OCI-LY3 (cell line): ENCODE data around the gene EPM2A.

Source experiments
- H2AFZ ChIP-seq: fragments of 200-600, 300-600 bp; shearing (Covaris generic); 2 replicates; pipeline ENCODE4 v1.6.0; 2014; ENCODE audit warnings: antibody characterized with exemption, low read depth, low read length
- H3K27ac ChIP-seq: fragments of 200-600, 300-600 bp; sonication (generic); 2 replicates; pipeline ENCODE4 v1.5.1; 2014; ENCODE audit warnings: mild to moderate bottlenecking, low read length, moderate library complexity, mixed read lengths
- H3K27me3 ChIP-seq: fragments of 200-600, 300-600 bp; sonication (generic); 2 replicates; pipeline ENCODE4 v1.6.1; 2014; ENCODE audit warnings: low read depth, low read length, mixed read lengths
- H3K36me3 ChIP-seq: fragments of 200-600, 300-600 bp; sonication (generic); replicated peaks from 2 replicates; pipeline ENCODE3; 2014; ENCODE audit warnings: low read depth, low read length, mixed read lengths
- H3K4me1 ChIP-seq: fragments of 300-600, 200-600 bp; sonication (generic); 2 replicates; pipeline ENCODE4 v1.6.1; 2014; ENCODE audit warnings: low read length, mixed read lengths
- H3K4me2 ChIP-seq: fragments of 200-600, 300-600 bp; sonication (generic); 2 replicates; pipeline ENCODE4 v1.6.1; 2014; ENCODE audit warnings: low read length, mixed read lengths
- H3K4me3 ChIP-seq: fragments of 300-600, 200-600 bp; sonication (generic); 2 replicates; pipeline ENCODE4 v1.5.1; 2014; ENCODE audit warnings: antibody characterized with exemption, mild to moderate bottlenecking, low read length, moderate library complexity
- H3K79me2 ChIP-seq: fragments of 300-600, 200-600 bp; shearing (Covaris generic); 2 replicates; pipeline ENCODE4 v1.6.1; 2014; ENCODE audit warnings: mild to moderate bottlenecking, low read length, mixed read lengths
- H3K9ac ChIP-seq: fragments of 300-600, 200-600 bp; shearing (Covaris generic); 2 replicates; pipeline ENCODE4 v1.6.0; 2014; ENCODE audit warnings: mild to moderate bottlenecking, low read length, moderate library complexity
- H3K9me3 ChIP-seq: fragments of 200-600, 300-600 bp; shearing (Covaris generic); 2 replicates; pipeline ENCODE4 v1.6.1; 2014; ENCODE audit warnings: low read length, mixed read lengths; ENCODE audit not compliant: insufficient read depth
- H4K20me1 ChIP-seq: fragments of 200-600, 300-600 bp; sonication (generic); 2 replicates; pipeline ENCODE4 v1.6.1; 2016; ENCODE audit warnings: low read length, mixed read lengths; ENCODE audit not compliant: insufficient read depth
- CTCF ChIP-seq: fragments of 200-600, 300-600 bp; sonication (generic); IDR thresholded peaks from 2 replicates; pipeline ENCODE4 v1.5.1; 2014; ENCODE audit warnings: antibody characterized with exemption, low read length, low read depth
- EZH2phosphoT487 ChIP-seq: fragments of 200-600 bp; shearing (Covaris generic); IDR thresholded peaks from 2 replicates; pipeline ENCODE4 v1.6.1; 2018; ENCODE audit warnings: antibody characterized with exemption, mixed run types, low read depth

Gene EPM2A

GRCh38 chr6:145656128-145656527 lies 79.2 kb downstream of the EPM2A start:
- Histone ChIP-seq H3K4me2 (peak overlapping the region; percentile 9; the same call in 1 of the 2 replicates), H3K79me2 (no peaks in the 10 kb centered on the region), H3K36me3 (no peaks in the 10 kb centered on the region), H3K4me3 (no peak overlapping the region), H3K27ac (no peak overlapping the region), H2AFZ (no peak overlapping the region), H4K20me1 (no peaks in the 10 kb centered on the region), H3K9me3 (no peaks in the 10 kb centered on the region), H3K9ac (no peak overlapping the region), H3K4me1 (peaks cover 16% of the 10 kb centered on the region), H3K27me3 (no peaks in the 10 kb centered on the region)
- TF ChIP-seq CTCF: peak; percentile 15; the same call in 1 of the 2 replicates
- TF ChIP-seq EZH2phosphoT487: no peak

DNA sequence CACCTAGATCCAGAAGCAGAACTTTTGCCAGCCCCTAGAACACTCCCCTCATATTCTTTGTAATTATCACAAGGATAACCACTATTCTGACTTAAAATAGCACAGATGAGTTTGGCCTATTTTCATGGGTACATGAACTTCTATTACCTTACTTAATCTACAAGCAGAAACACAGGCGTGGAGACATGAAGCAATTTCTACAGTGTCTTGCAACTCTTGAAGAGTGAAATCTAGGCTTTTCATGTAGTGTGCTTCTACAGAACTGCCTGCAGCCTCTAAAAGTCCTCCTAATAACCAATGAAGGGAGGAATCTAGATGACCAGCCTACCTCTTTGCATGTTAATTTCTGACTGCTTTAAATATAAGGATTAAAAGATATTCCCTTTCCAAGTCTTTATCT lies 82.7 kb downstream of the EPM2A start:
- Histone ChIP-seq H3K27me3 (no peaks in the 10 kb centered on the region), H3K36me3 (no peaks in the 10 kb centered on the region), H4K20me1 (no peaks in the 10 kb centered on the region), H3K27ac (no peak overlapping the region), H3K4me1 (peaks cover 18% of the 10 kb centered on the region), H3K9me3 (no peaks in the 10 kb centered on the region), H2AFZ (no peak overlapping the region), H3K79me2 (no peaks in the 10 kb centered on the region), H3K9ac (no peak overlapping the region), H3K4me2 (no peak overlapping the region), H3K4me3 (no peak overlapping the region)
- no peak for TF ChIP-seq EZH2phosphoT487
- no peak for TF ChIP-seq CTCF

DNA sequence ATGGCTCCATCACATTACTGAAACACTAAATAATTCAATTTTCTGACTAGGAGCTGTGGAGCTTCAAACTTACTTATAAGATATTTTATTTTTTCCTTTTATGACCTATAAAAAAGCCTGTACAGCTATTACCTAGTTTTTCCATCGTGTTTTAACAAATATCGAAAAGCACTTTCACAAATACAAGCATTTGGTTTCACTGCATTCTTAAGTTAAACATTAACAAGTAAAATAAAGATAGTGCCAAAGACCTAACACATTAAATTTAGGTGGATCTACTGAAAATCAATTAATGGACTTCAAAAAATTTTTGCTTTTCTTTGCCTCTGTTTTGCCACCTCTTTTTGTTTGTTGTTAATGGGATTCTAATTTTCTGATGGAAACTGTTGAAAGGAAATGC lies 83.3 kb downstream of the EPM2A start:
- no peak for TF ChIP-seq CTCF
- no peak for TF ChIP-seq EZH2phosphoT487
- H3K4me1 ChIP-seq: peaks cover 18% of the 10 kb centered on the region
- no peak overlapping the region for H3K27ac ChIP-seq
- no peaks in the 10 kb centered on the region for H3K27me3 ChIP-seq
- H3K9ac ChIP-seq: no peak overlapping the region
- H3K4me3 ChIP-seq: no peak overlapping the region
- no peaks in the 10 kb centered on the region for H3K36me3 ChIP-seq
- H3K4me2 ChIP-seq: no peak overlapping the region
- H2AFZ ChIP-seq: no peak overlapping the region
- no peaks in the 10 kb centered on the region for H3K79me2 ChIP-seq
- no peaks in the 10 kb centered on the region for H3K9me3 ChIP-seq
- H4K20me1 ChIP-seq: no peaks in the 10 kb centered on the region

DNA sequence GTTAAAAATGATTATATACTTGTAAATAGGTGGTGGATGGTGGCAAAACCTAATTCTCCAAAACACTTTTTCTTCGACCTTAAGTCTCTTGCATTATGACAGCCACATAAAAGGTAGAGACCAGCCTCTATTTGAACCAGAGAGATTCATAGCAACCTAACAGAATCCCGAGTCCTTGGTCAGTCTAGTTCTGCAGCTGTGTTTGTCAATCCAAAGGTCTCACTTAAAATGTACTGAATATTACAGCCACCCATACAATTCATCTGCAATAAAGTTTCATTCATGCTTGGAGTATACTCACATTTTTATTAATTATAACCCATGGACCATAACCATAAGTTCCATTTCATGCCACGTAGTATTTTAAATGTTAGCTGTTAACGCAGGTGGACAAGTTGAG lies 87.2 kb downstream of the EPM2A start:
- no peak overlapping the region for H2AFZ ChIP-seq
- no peak for TF ChIP-seq CTCF
- no peak for TF ChIP-seq EZH2phosphoT487
- H3K9ac ChIP-seq: no peak overlapping the region
- no peaks in the 10 kb centered on the region for H3K79me2 ChIP-seq
- H3K4me2 ChIP-seq: no peak overlapping the region
- H3K4me1 ChIP-seq: peaks cover 8% of the 10 kb centered on the region
- no peak overlapping the region for H3K27ac ChIP-seq
- no peak overlapping the region for H3K4me3 ChIP-seq
- H3K27me3 ChIP-seq: no peaks in the 10 kb centered on the region
- H3K9me3 ChIP-seq: no peaks in the 10 kb centered on the region
- no peaks in the 10 kb centered on the region for H3K36me3 ChIP-seq
- H4K20me1 ChIP-seq: no peaks in the 10 kb centered on the region
